H1 (cell line): ENCODE results near the gene USP20. TPM values are rescaled to one million over a fixed set of nuclear protein-coding genes. Genes with fewer than 3 reads are reported as not detected.

Experiments
- GTF2F1 ChIP-seq: IDR thresholded peaks from 2 replicates; pipeline ENCODE4 v1.6.1; 2012; ENCODE audit warnings: low read depth, low read length, improper control_type of control experiment, borderline replicate concordance
- JUN ChIP-seq: IDR thresholded peaks from 2 replicates; pipeline ENCODE4 v1.6.1; 2011; ENCODE audit warnings: low read depth, mild to moderate bottlenecking, improper control_type of control experiment, low read length
- JUND ChIP-seq: IDR thresholded peaks from 2 replicates; pipeline ENCODE4 v1.6.1; 2011; ENCODE audit warnings: mild to moderate bottlenecking, improper control_type of control experiment, low read length
- PHF8 ChIP-seq: fragments of 200-600 bp; sonication (generic); conservative IDR thresholded peaks from 2 replicates; pipeline ENCODE4 v1.7.1; 2012; ENCODE audit warnings: low read depth, mild to moderate bottlenecking, inconsistent platforms, low read length, moderate library complexity
- RFX5 ChIP-seq: IDR thresholded peaks from 2 replicates; pipeline ENCODE4 v1.6.1; 2011; ENCODE audit warnings: low read depth, low read length, improper control_type of control experiment, borderline replicate concordance
- SP2 ChIP-seq: IDR thresholded peaks from 2 replicates; pipeline ENCODE4 v1.6.1; 2012; ENCODE audit warnings: mild to moderate bottlenecking, low read length, inconsistent platforms
- polyA plus RNA-seq, 7 experiments: library from polyadenylated mRNA; depleted of rRNA in 3 of 7; stranded (reverse) in 5 of 7; unstranded in 2 of 7; fragments of >200 nt in 5 of 7; fragments of 200-250 nt in 2 of 7; gene quantifications; 1 replicate in 5 of 7; 2 replicates in 1 of 7; 4 replicates in 1 of 7; pipeline versions ENCODE4 v1.2.1 to v1.2.3, GENCODE V29; 2011 to 2013; ENCODE audit warnings: missing spikeins in 2 of 7, mixed read lengths in 2 of 7
- total RNA-seq: library from RNA; stranded (reverse); fragmentation: NEBNext Ultra II Directional; extraction: Animal tissue kit (Norgen Biotek cat#: 25700); gene quantifications from 2 replicates; pipeline ENCODE4 v1.2.1, GENCODE V29; 2021

USP20 gene
- total and polyA plus RNA-seq, 2 of the 8 experiments (the other 6 are each of a cell fraction or from before 2014, with no cell fraction given) = 13.4 to 23.0 TPM

DNA sequence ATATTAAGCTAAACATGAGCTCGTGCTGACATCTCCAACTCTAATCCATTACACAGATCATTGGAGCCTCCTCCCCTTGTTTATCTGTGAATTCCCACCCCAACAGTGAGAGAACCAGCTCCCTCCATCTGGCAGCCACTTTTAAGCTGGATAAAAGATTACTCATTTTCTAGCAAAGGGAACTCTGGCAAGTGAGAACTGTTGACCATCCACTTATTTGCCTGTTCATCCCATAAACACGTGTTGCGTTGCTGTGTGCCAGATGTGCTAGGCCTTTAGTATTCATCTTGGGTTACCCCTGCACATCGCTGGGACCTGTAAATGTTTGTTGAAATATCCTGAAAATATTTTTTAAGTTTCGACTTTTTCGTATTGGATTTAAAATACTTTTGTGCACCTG, 8.9 kb upstream of the USP20 start (continued):
- no peak for TF ChIP-seq RFX5
- TF ChIP-seq JUN = no peak
- no peak for TF ChIP-seq PHF8
- no peak for TF ChIP-seq JUND
- TF ChIP-seq SP2 = no peak
- no peak for TF ChIP-seq GTF2F1
- TF ChIP-seq, all 59 proteins: peak for 0
